GM12865 (cell line): Measurements from ENCODE around the gene RDX.

Source experiments
- DNase-seq: peaks from one replicate; pipeline ENCODE4 v3.0.0; 2010; ENCODE audit warnings: low read depth
- H3K4me3 ChIP-seq: 2 replicates; pipeline ENCODE4 v1.5.1; 2011; ENCODE audit warnings: mild to moderate bottlenecking, low read depth, low read length, control low read depth
- CTCF ChIP-seq: IDR thresholded peaks from 2 replicates; pipeline ENCODE4 v1.5.1; 2011; ENCODE audit warnings: low read length, control low read depth, low read depth, inconsistent platforms; ENCODE audit not compliant: insufficient read depth; ENCODE audit errors: missing control alignments

Gene RDX

GRCh38 chr11:110250168-110250567, 46.2 kb downstream of the RDX start:
- DNase-seq = no peak
- no peak overlapping the region for H3K4me3 ChIP-seq
- no peak for TF ChIP-seq CTCF

- no peak overlapping the region for H3K4me3 ChIP-seq
- DNase-seq = no peak
- no peak for TF ChIP-seq CTCF
These were observed 46.6 kb downstream of the RDX start for GRCh38 chr11:110249766-110250165.

- peak; percentile 1 for TF ChIP-seq CTCF
- no peak for DNase-seq
- H3K4me3 ChIP-seq = no peak overlapping the region
These were observed 47.3 kb downstream of the RDX start for GRCh38 chr11:110249066-110249465.

GRCh38 chr11:110243791-110244190, 52.6 kb downstream of the RDX start:
- DNase-seq = no peak
- TF ChIP-seq CTCF = no peak
- H3K4me3 ChIP-seq = no peak overlapping the region

GRCh38 chr11:110242746-110243145, 53.7 kb downstream of the RDX start:
- no peak for TF ChIP-seq CTCF
- H3K4me3 ChIP-seq = no peak overlapping the region
- no peak for DNase-seq

GRCh38 chr11:110242188-110242587, 54.2 kb downstream of the RDX start:
- DNase-seq = no peak
- H3K4me3 ChIP-seq = no peak overlapping the region
- TF ChIP-seq CTCF = no peak

- TF ChIP-seq CTCF = no peak
- DNase-seq = no peak
- no peak overlapping the region for H3K4me3 ChIP-seq
These were observed 60.4 kb downstream of the RDX start for GRCh38 chr11:110235966-110236365.
